ENCODE results near the gene TRMT10A. TPM values are rescaled to one million over a fixed set of nuclear protein-coding genes. Genes with fewer than 3 reads are reported as not detected.

TRMT10A gene
- total and polyA plus RNA-seq, 10 donors, result 2.5 to 7.8 (median 4.8) TPM

DNA sequence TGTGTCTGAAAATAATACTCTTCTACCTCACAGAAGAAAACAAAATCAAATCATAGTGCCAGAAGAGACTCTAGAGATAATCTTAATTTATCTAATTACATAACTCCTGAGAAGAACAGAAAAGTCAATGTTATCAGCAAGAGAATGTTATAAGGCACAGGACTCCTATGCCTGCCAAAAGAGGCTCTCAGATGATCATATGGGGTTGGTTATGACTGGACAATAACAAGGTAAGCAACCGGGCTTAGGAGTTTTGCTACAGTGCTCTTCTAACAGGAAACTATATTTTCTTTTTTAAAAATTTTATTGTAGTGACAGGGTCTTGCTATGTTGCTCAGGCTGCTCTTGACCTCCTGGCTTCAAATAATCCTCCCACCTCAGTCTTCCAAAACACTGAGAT, 56.5 kb downstream of the TRMT10A start:
- no peaks in the 10 kb centered on the region for H3K27me3 ChIP-seq (replicated peaks in 1 of 7)
- H3K27ac ChIP-seq, result no peak overlapping the region
- H3K4me3 ChIP-seq, result no peak overlapping the region
- no peak for DNase-seq
- TF ChIP-seq POLR2A (IDR thresholded peaks at IDR 0.05) (no peak), POLR2AphosphoS5 (IDR thresholded peaks at IDR 0.05) (no peak)
- TF ChIP-seq, protein P1, sequence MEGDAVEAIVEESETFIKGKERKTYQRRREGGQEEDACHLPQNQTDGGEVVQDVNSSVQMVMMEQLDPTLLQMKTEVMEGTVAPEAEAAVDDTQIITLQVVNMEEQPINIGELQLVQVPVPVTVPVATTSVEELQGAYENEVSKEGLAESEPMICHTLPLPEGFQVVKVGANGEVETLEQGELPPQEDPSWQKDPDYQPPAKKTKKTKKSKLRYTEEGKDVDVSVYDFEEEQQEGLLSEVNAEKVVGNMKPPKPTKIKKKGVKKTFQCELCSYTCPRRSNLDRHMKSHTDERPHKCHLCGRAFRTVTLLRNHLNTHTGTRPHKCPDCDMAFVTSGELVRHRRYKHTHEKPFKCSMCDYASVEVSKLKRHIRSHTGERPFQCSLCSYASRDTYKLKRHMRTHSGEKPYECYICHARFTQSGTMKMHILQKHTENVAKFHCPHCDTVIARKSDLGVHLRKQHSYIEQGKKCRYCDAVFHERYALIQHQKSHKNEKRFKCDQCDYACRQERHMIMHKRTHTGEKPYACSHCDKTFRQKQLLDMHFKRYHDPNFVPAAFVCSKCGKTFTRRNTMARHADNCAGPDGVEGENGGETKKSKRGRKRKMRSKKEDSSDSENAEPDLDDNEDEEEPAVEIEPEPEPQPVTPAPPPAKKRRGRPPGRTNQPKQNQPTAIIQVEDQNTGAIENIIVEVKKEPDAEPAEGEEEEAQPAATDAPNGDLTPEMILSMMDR (IDR thresholded peaks at IDR 0.05 in 8 of 11, conservative IDR thresholded peaks at IDR 0.05 in 3 of 11), result no peak
- intact Hi-C loops (cut with DNase I; ENCODE audit: low total_unique reads), result no loop called here
- no peaks in the 10 kb centered on the region for H3K9me3 ChIP-seq
- 46 to 77% (median 71%) methylated on average over 1 of the region's 1 CpG for WGBS, 5 donors
- no peaks in the 10 kb centered on the region for H3K4me1 ChIP-seq
- H3K36me3 ChIP-seq, result no peaks in the 10 kb centered on the region

DNA sequence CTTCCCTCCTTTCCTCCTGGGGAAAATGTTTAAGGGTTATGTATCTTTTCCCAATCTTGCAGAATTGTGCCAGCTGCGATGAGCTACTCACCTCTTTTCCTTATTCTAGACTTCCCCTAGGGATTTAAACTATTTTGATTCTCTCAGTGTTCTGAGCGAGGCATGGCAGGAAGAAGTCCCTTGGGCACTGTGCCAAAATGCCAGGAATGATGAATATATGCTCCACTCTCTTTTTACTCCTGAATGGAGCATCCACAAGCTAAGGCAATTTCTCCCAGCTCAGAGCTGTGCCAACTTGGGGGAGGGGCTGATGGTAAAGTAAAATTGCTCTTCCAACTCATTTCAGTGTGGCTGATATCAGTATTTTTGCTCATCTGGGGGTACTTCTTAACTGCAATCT, 57.1 kb downstream of the TRMT10A start:
- H3K27me3 ChIP-seq (replicated peaks in 1 of 7), result no peaks in the 10 kb centered on the region
- no peak overlapping the region for H3K4me3 ChIP-seq
- no peaks in the 10 kb centered on the region for H3K4me1 ChIP-seq
- 56 to 62% (median 62%) methylated on average over 2 of the region's 2 CpGs for WGBS, 5 donors
- H3K36me3 ChIP-seq, result no peaks in the 10 kb centered on the region
- TF ChIP-seq, protein P1 (IDR thresholded peaks at IDR 0.05 in 8 of 11, conservative IDR thresholded peaks at IDR 0.05 in 3 of 11), result no peak
- TF ChIP-seq POLR2AphosphoS5 (IDR thresholded peaks at IDR 0.05), result no peak
- TF ChIP-seq POLR2A (IDR thresholded peaks at IDR 0.05), result no peak
- intact Hi-C loops (cut with DNase I; ENCODE audit: low total_unique reads), result no loop called here
- no peak for DNase-seq
- no peak overlapping the region for H3K27ac ChIP-seq
- no peaks in the 10 kb centered on the region for H3K9me3 ChIP-seq

DNA sequence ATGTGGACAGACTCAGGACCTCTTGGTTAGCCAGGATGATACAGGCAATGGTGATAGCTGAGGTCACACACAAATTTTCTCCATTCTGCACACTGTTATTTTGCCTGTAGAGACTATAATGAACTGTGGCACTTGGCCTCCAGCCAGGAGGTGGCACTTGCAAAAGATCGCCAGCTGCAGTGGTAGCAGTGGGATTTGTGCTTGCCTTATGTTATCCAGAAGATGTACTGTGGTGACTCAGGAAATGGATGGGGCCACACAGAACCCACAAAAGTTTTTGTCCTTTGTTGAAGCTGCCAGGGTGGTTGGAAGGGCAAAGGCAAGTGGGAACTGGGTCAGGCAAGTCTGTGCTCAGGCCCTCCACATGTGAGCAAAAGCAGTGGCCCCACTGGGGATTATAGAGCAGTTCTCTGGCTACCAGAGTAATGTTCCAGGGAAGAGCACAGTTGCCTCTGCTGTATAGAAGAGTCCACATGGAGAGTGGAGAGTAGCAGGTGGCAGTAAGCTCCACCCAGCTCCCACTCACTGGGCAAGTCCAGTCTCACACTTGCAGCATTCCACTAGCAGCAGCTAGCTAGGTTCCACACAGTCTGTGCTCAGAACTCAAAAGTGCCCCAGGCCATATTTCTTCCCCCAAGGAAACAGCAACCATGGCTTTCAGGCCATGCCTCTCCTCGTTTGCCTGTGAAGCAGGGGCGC, 58.9 kb downstream of the TRMT10A start:
- H3K27me3 ChIP-seq (replicated peaks in 1 of 7), result no peaks in the 10 kb centered on the region
- no peak overlapping the region for H3K27ac ChIP-seq
- intact Hi-C loops (cut with DNase I; ENCODE audit: low total_unique reads), result no loop called here
- no peak for DNase-seq
- H3K4me3 ChIP-seq, result no peak overlapping the region
- WGBS, 5 donors, result 60 to 70% (median 66%) methylated on average over 3 of the region's 3 CpGs
- TF ChIP-seq POLR2A (IDR thresholded peaks at IDR 0.05), result no peak
- TF ChIP-seq POLR2AphosphoS5 (IDR thresholded peaks at IDR 0.05), result no peak
- TF ChIP-seq, protein P1 (IDR thresholded peaks at IDR 0.05 in 8 of 11, conservative IDR thresholded peaks at IDR 0.05 in 3 of 11), result no peak
- H3K36me3 ChIP-seq, result no peaks in the 10 kb centered on the region
- H3K4me1 ChIP-seq, result no peaks in the 10 kb centered on the region
- no peaks in the 10 kb centered on the region for H3K9me3 ChIP-seq

Other genes with a start within 250 kb of the TRMT10A start
- gene ADH1B, start 242.6 kb downstream of the TRMT10A start, total RNA-seq, result 100 to 1,000 TPM in 3 of 7 donors, 10 to 100 TPM in 4; 41.4 to 330 (median 97.3) TPM
- gene ADH1B, start 242.6 kb downstream of the TRMT10A start, polyA plus RNA-seq, result 10 to 100 TPM; 39.3 to 65.1 (median 57.5) TPM
- gene ADH1C, start 211.3 kb downstream of the TRMT10A start, total RNA-seq, result 1 to 10 TPM in 2 of 7 donors, under 1 TPM in 1, not detected in 4; 0.60 to 2.3 (median 1.2) TPM
- 1 to 10 TPM in 1 of 3 donors, under 1 TPM in 2; 0.63 to 1.0 (median 0.99) TPM for gene ADH1C, start 211.3 kb downstream of the TRMT10A start, polyA plus RNA-seq
- gene ADH7, start 128.7 kb downstream of the TRMT10A start, total RNA-seq, result not detected
- under 1 TPM in 2 of 3 donors, not detected in 1; 0.02 to 0.06 TPM for gene ADH7, start 128.7 kb downstream of the TRMT10A start, polyA plus RNA-seq
- not detected for gene C4orf17, start 53.0 kb downstream of the TRMT10A start, total RNA-seq
- gene C4orf17, start 53.0 kb downstream of the TRMT10A start, polyA plus RNA-seq, result not detected
- under 1 TPM in 4 of 7 donors, not detected in 3; 0.07 to 0.97 (median 0.43) TPM for gene MTTP, start 10.8 kb upstream of the TRMT10A start, total RNA-seq
- under 1 TPM; 0.09 to 0.12 (median 0.10) TPM for gene MTTP, start 10.8 kb upstream of the TRMT10A start, polyA plus RNA-seq
- under 1 TPM; 0.16 to 0.58 (median 0.34) TPM for gene C4orf54, start 93.8 kb upstream of the TRMT10A start, total RNA-seq
- under 1 TPM; 0.02 to 0.10 (median 0.02) TPM for gene C4orf54, start 93.8 kb upstream of the TRMT10A start, polyA plus RNA-seq